GM06990 (cell line): ENCODE results near the gene MYMK.

Experiments used
- DNase-seq: peaks from one replicate; pipeline ENCODE4 v3.0.0-alpha.2; 2011; ENCODE audit not compliant: insufficient read length; ENCODE audit errors: extremely low read depth
- H3K27me3 ChIP-seq: replicated peaks from 2 replicates; pipeline ENCODE4 v1.6.0; 2011; ENCODE audit warnings: low read length; ENCODE audit not compliant: control insufficient read depth, insufficient read depth
- H3K36me3 ChIP-seq: 2 replicates; pipeline ENCODE4 v1.5.1; 2011; ENCODE audit warnings: low read length; ENCODE audit not compliant: control insufficient read depth, insufficient read depth
- H3K4me3 ChIP-seq: replicated peaks from 2 replicates; pipeline ENCODE4 v1.5.1; 2011; ENCODE audit warnings: low read depth, mild to moderate bottlenecking, control low read depth, low read length
- TF ChIP-seq, protein P1 (sequence below): IDR thresholded peaks from 2 replicates; pipeline ENCODE4 v1.5.1; 2011; ENCODE audit warnings: low read length, control low read depth, mild to moderate bottlenecking, inconsistent platforms; ENCODE audit not compliant: insufficient read depth, poor library complexity, severe bottlenecking

MYMK gene

DNA sequence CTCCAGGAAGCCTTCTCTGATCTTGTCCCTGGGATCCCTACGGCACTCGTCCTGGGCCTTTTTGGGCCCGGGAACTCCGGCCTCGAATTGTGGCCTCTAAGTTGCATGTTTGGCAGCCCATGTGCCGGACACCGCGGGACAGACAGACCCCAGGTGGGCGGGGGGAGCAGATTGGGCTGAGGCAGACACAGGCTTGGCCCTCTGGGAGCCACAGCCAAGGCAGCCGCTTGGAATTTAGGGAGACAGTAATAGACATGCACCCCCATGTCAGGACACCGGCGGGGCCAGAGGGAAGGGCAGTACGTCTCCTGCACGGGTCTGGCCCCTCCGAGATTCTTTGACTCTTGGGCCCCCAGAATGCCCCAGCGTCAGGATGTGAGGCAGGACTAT is 45.9 kb upstream of the MYMK start:
- Histone ChIP-seq H3K27me3 (no peaks in the 10 kb centered on the region; the same call in 1 of the 2 replicates), H3K4me3 (no peak overlapping the region), H3K36me3 (no peaks in the 10 kb centered on the region)
- no peak for DNase-seq
- TF ChIP-seq, protein P1, sequence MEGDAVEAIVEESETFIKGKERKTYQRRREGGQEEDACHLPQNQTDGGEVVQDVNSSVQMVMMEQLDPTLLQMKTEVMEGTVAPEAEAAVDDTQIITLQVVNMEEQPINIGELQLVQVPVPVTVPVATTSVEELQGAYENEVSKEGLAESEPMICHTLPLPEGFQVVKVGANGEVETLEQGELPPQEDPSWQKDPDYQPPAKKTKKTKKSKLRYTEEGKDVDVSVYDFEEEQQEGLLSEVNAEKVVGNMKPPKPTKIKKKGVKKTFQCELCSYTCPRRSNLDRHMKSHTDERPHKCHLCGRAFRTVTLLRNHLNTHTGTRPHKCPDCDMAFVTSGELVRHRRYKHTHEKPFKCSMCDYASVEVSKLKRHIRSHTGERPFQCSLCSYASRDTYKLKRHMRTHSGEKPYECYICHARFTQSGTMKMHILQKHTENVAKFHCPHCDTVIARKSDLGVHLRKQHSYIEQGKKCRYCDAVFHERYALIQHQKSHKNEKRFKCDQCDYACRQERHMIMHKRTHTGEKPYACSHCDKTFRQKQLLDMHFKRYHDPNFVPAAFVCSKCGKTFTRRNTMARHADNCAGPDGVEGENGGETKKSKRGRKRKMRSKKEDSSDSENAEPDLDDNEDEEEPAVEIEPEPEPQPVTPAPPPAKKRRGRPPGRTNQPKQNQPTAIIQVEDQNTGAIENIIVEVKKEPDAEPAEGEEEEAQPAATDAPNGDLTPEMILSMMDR, result no peak

DNA sequence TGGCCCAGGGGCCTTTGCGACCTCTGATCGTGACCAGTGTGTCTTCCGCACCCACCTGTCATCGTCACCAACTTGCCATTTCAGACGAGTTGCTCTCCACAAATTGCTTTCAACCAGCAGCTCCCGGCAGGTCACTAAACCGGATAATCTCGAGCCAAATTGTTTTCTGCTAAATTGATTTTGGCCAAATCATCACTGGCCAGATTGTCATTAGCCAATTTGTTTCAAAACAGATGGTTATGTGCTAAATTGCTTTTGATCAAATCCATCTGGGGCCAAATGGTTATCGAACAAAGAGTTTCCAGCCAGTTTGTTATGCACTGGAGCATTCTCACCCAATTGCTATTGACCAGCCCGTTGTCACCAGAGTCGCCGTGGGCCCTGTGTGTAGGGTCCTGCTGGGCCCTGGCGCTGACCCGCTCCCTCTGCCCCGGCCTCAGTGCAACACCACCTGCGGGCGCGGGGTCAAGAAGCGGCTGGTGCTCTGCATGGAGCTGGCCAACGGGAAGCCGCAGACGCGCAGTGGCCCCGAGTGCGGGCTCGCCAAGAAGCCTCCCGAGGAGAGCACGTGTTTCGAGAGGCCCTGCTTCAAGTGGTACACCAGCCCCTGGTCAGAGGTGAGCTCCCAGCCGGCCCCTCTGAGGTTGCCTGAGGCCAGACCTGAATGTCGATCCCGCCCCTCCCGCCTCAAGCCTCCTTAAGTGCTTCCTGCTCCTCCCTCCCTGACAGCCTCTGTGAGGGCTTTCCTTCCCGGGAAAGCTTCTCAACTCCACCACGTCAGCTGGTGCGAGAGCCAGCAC is 45.3 kb upstream of the MYMK start:
- no peaks in the 10 kb centered on the region for H3K36me3 ChIP-seq
- TF ChIP-seq, protein P1, result no peak
- H3K27me3 ChIP-seq, result no peaks in the 10 kb centered on the region; the same call in 1 of the 2 replicates
- DNase-seq, result no peak
- no peak overlapping the region for H3K4me3 ChIP-seq

DNA sequence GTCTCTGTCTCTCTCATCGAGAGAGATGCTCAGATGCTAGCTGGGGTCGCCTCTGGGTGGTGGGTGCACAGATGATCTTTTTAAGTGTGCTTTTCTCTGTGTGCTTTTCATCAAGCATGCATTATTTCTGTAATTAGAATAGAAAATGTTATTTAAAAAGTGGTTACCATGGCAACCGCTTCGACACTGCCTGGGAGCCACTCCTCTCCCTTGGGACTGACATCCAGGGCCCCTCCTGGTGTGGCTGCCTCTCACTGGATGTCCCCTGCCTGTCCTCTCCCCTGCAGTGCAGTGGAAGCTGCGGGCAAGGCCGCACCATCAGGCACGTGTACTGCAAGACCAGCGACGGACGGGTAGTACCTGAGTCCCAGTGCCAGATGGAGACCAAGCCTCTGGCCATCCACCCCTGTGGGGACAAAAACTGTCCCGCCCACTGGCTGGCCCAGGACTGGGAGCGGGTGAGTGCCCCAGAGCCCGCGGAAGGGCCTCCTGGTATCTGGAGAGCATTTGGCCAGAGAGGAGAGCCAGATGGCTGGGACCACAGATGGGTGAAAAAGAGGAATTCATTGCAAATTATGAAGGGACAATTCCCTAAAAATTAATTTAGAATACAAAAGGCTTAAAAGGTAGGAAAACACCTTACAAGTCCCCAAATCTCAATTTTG is 44.5 kb upstream of the MYMK start:
- TF ChIP-seq, protein P1, result no peak
- H3K36me3 ChIP-seq, result no peaks in the 10 kb centered on the region
- no peak overlapping the region for H3K4me3 ChIP-seq
- no peak for DNase-seq
- no peaks in the 10 kb centered on the region; the same call in 1 of the 2 replicates for H3K27me3 ChIP-seq

DNA sequence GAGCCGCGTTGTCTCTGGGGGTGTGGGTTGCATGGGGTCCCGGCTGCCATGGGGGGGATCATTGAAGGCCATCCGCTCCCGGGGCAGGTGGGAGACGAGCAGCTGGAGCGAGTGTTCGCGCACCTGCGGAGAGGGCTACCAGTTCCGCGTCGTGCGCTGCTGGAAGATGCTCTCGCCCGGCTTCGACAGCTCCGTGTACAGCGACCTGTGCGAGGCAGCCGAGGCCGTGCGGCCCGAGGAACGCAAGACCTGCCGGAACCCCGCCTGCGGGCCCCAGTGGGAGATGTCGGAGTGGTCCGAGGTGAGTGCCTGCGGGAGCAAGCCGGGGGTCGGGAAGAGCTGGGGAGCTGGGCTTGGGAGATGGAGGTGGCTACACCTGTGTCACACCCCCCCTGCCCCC is 43.4 kb upstream of the MYMK start:
- Histone ChIP-seq H3K27me3 (no peaks in the 10 kb centered on the region; the same call in 1 of the 2 replicates), H3K4me3 (no peak overlapping the region), H3K36me3 (no peaks in the 10 kb centered on the region)
- TF ChIP-seq, protein P1, result no peak
- no peak for DNase-seq

DNA sequence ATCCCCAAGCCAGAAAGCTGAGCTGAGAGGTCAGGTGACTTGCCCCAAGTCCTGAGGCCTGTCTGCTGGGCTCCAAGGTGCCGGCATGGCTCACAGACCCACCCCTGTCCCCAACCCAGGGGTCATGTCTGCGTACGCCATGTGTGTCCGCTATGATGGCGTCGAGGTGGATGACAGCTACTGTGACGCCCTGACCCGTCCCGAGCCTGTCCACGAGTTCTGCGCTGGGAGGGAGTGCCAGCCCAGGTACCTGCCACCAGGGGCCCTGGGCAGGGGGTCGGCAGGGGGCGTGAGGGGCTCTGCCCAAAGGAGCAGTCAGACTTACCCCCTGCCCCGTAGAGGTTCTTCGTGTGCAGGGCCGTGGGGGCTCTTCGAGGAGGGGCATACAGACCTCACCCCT is 42.1 kb upstream of the MYMK start:
- Histone ChIP-seq H3K27me3 (no peaks in the 10 kb centered on the region; the same call in 1 of the 2 replicates), H3K4me3 (no peak overlapping the region), H3K36me3 (no peaks in the 10 kb centered on the region)
- DNase-seq, result no peak
- TF ChIP-seq, protein P1, result no peak
